ENCODE results near the gene IL2RA.

Gene IL2RA

DNA sequence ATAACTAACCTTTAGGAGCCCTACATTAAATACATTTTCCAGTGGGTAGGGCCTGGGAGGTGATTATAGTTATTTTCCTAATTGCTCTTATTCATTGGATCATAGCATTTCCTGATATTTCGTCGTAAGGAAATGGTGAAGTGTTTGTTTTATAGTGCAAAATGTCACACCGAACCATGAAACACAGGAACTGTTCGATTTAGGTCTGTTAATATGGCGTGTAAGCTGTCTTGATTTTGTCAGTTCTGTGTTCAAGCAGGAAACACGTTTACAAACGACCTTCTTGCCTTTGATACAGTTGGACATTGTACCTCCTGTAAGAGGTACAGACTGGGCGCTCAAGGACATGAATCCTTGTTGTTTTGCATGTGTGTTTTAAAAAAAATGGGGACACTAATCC, 41.4 kb upstream of the IL2RA start:
- no peak for DNase-seq (ENCODE audit: extremely low read depth, insufficient read length)
- TF ChIP-seq, protein P1, sequence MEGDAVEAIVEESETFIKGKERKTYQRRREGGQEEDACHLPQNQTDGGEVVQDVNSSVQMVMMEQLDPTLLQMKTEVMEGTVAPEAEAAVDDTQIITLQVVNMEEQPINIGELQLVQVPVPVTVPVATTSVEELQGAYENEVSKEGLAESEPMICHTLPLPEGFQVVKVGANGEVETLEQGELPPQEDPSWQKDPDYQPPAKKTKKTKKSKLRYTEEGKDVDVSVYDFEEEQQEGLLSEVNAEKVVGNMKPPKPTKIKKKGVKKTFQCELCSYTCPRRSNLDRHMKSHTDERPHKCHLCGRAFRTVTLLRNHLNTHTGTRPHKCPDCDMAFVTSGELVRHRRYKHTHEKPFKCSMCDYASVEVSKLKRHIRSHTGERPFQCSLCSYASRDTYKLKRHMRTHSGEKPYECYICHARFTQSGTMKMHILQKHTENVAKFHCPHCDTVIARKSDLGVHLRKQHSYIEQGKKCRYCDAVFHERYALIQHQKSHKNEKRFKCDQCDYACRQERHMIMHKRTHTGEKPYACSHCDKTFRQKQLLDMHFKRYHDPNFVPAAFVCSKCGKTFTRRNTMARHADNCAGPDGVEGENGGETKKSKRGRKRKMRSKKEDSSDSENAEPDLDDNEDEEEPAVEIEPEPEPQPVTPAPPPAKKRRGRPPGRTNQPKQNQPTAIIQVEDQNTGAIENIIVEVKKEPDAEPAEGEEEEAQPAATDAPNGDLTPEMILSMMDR (IDR thresholded peaks at IDR 0.05; ENCODE audit: insufficient read depth, low read length, poor library complexity, severe bottlenecking) = no peak
- H3K4me3 ChIP-seq (replicated peaks; ENCODE audit: low read depth, low read length) = no peak overlapping the region
- H3K36me3 ChIP-seq (ENCODE audit: control insufficient read depth, insufficient read depth, low read length) = peaks cover 6% of the 10 kb centered on the region
- no peaks in the 10 kb centered on the region for H3K27me3 ChIP-seq (replicated peaks; ENCODE audit: control insufficient read depth, insufficient read depth, low read length)

DNA sequence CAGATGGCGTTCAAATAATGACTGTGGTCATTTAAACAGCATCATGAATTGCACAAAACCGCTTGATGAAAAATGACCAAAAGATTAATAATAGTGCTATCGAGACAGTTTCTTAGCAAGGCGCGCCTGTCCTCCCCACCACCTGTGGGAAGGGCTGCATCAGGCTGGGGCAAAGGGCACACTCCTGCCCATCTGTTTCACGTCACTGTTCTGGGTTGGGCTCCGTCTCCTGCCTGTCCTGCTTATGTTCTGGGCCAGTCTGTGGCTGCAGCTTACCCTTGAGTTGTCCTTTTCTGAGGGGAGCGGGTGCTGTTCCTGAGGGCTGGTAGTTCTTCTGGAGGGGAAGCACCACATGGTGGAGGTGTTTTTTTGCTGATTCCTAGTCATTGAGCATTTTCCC, 40.0 kb upstream of the IL2RA start:
- Histone ChIP-seq H3K36me3 (ENCODE audit: control insufficient read depth, insufficient read depth, low read length) (peaks cover 7% of the 10 kb centered on the region), H3K4me3 (replicated peaks; ENCODE audit: low read depth, low read length) (no peak overlapping the region), H3K27me3 (replicated peaks; ENCODE audit: control insufficient read depth, insufficient read depth, low read length) (no peaks in the 10 kb centered on the region)
- DNase-seq (ENCODE audit: extremely low read depth, insufficient read length) = no peak
- TF ChIP-seq, protein P1 (IDR thresholded peaks at IDR 0.05; ENCODE audit: insufficient read depth, low read length, poor library complexity, severe bottlenecking) = no peak

DNA sequence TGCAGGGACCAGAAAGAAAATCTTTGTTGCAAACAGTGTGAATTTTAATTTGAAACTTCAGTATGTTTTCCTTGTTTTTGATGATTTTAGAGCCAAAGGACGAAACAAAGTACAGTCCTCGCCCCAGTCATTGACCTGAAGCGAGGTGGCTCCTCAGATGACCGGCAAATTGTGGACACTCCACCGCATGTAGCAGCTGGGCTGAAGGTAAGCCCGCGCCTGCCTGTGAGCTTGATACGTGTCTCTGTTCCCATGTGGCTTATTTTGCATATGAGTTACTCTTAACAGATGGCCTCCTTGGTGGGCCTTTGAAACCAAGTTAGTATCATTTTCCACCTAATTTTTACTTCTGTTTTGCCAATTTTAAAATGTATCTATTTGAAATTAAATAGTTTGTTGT, 39.0 kb upstream of the IL2RA start:
- Histone ChIP-seq H3K4me3 (replicated peaks; ENCODE audit: low read depth, low read length) (no peak overlapping the region), H3K36me3 (ENCODE audit: control insufficient read depth, insufficient read depth, low read length) (peaks cover 8% of the 10 kb centered on the region), H3K27me3 (replicated peaks; ENCODE audit: control insufficient read depth, insufficient read depth, low read length) (no peaks in the 10 kb centered on the region)
- no peak for DNase-seq (ENCODE audit: extremely low read depth, insufficient read length)
- TF ChIP-seq, protein P1 (IDR thresholded peaks at IDR 0.05; ENCODE audit: insufficient read depth, low read length, poor library complexity, severe bottlenecking) = no peak

DNA sequence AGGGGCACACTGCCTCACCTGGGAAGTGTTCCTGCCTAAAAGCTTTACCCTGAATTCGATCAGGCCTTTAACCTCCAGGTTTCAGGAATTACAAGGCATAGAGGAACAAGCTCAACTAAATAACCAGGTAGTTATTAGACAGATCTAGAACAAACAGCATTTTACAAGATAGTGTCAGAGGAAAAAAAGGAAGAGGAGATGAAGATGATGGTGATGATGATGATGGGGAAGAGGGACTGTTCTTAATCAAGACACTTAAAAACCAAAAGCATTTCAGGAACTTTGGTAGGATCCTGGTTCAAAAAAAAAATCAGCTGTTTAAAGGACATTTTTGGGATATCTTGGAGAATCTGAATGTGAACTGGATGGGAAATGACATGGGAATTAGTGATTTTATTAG, 38.2 kb upstream of the IL2RA start:
- Histone ChIP-seq H3K27me3 (replicated peaks; ENCODE audit: control insufficient read depth, insufficient read depth, low read length) (no peaks in the 10 kb centered on the region), H3K36me3 (ENCODE audit: control insufficient read depth, insufficient read depth, low read length) (peaks cover 8% of the 10 kb centered on the region), H3K4me3 (replicated peaks; ENCODE audit: low read depth, low read length) (no peak overlapping the region)
- no peak for DNase-seq (ENCODE audit: extremely low read depth, insufficient read length)
- TF ChIP-seq, protein P1 (IDR thresholded peaks at IDR 0.05; ENCODE audit: insufficient read depth, low read length, poor library complexity, severe bottlenecking) = no peak

DNA sequence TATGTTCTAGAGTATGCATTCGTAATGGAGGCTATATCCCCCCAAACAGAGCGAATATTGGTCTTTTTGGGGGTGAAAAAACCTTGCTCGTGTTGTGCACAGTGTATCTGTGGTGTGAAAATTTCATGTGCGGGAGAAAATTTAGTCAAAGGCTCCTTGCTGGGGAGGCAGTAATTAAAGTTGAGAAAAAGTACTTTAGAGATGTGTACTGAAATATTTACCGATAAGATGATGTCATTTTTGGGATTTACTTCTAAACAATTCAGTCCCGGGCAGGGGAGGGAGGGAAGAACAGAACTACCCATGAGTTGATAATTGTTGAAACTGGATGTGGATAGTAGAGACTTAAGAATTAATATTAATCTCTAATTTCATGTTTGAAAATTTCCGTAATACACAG, 36.0 kb upstream of the IL2RA start:
- H3K36me3 ChIP-seq (ENCODE audit: control insufficient read depth, insufficient read depth, low read length) = peaks cover 6% of the 10 kb centered on the region
- no peaks in the 10 kb centered on the region for H3K27me3 ChIP-seq (replicated peaks; ENCODE audit: control insufficient read depth, insufficient read depth, low read length)
- no peak for DNase-seq (ENCODE audit: extremely low read depth, insufficient read length)
- TF ChIP-seq, protein P1 (IDR thresholded peaks at IDR 0.05; ENCODE audit: insufficient read depth, low read length, poor library complexity, severe bottlenecking) = no peak
- no peak overlapping the region for H3K4me3 ChIP-seq (replicated peaks; ENCODE audit: low read depth, low read length)

DNA sequence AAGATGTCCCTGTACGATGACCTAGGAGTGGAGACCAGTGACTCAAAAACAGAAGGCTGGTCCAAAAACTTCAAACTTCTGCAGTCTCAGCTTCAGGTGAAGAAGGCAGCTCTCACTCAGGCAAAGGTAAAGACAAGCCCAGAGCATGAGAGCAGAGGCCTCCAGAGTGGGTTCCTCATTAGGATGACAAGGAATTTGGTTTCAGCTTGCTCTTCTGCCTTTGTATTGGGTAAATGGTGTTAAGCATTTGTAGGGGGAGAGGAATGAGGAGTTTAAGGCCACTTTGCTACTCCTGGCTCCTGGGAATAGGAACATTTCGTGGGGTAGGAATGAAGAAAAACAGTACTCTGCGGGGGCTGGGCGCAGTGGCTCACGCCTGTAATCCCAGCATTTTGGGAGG, 34.9 kb upstream of the IL2RA start:
- H3K36me3 ChIP-seq (ENCODE audit: control insufficient read depth, insufficient read depth, low read length) = peaks cover 4% of the 10 kb centered on the region
- TF ChIP-seq, protein P1 (IDR thresholded peaks at IDR 0.05; ENCODE audit: insufficient read depth, low read length, poor library complexity, severe bottlenecking) = no peak
- H3K4me3 ChIP-seq (replicated peaks; ENCODE audit: low read depth, low read length) = no peak overlapping the region
- H3K27me3 ChIP-seq (replicated peaks; ENCODE audit: control insufficient read depth, insufficient read depth, low read length) = no peaks in the 10 kb centered on the region
- DNase-seq (ENCODE audit: extremely low read depth, insufficient read length) = no peak
